Gastrocnemius medialis (tissue), 4 donors: ENCODE measurements around the gene IRF7. TPM values are rescaled to one million over a fixed set of nuclear protein-coding genes. Genes with fewer than 3 reads are reported as not detected.

Experiments used
- ATAC-seq, 2 donors: fragments of 150-250 bp; one replicate each; pipeline ENCODE4 v1.9.1; 2016
- DNase-seq, 2 donors: peaks; one replicate each; pipeline ENCODE4 v3.0.0-alpha.2; 2019
- H3K27ac ChIP-seq, 4 donors: fragments of 200-600 bp; sonication (generic); 1 replicate in 1 of 4; 2 replicates in 3 of 4; pipeline ENCODE4 v1.5.1; 2016 to 2018; ENCODE audit warnings: mild to moderate bottlenecking in 2 of 4, moderate library complexity in 1 of 4
- H3K27me3 ChIP-seq, 3 donors: fragments of 200-600 bp; sonication (generic) in 2 of 3; 1 replicate in 1 of 3; 2 replicates in 2 of 3; pipeline versions ENCODE4 v1.5.1 to v1.6.0; 2016 to 2019; ENCODE audit warnings: mild to moderate bottlenecking in 1 of 3, moderate library complexity in 1 of 3
- H3K36me3 ChIP-seq, 2 donors: fragments of 200-600 bp; sonication (generic) in 1 of 2; one replicate each; pipeline ENCODE4 v1.5.1; 2017 to 2018
- H3K4me1 ChIP-seq, 2 donors: fragments of 200-600 bp; sonication (generic) in 1 of 2; one replicate each; pipeline ENCODE4 v1.5.1; 2016 to 2017; ENCODE audit warnings: mild to moderate bottlenecking in 2 of 2
- H3K4me3 ChIP-seq, 4 donors: fragments of 200-600 bp; sonication (generic) in 3 of 4; 1 replicate in 1 of 4; 2 replicates in 3 of 4; pipeline ENCODE4 v1.5.1; 2016 to 2019; ENCODE audit warnings: mild to moderate bottlenecking in 2 of 4
- H3K9me3 ChIP-seq, 3 donors: fragments of 200-600 bp; sonication (generic) in 2 of 3; 1 replicate in 1 of 3; 2 replicates in 2 of 3; pipeline ENCODE4 v1.5.1; 2016 to 2019
- CTCF ChIP-seq, 5 experiments: fragments of 450-650 bp in 3 of 5; fragments of 200-600 bp in 2 of 5; sonication (generic) in 2 of 5; IDR thresholded peaks in 4 of 5; conservative IDR thresholded peaks in 1 of 5; 1 replicate in 4 of 5; 2 replicates in 1 of 5; pipeline ENCODE4 v1.5.1; 2016 to 2019; ENCODE audit warnings: antibody characterized with exemption in 5 of 5, mild to moderate bottlenecking in 3 of 5, moderate library complexity in 3 of 5
- POLR2A ChIP-seq, 2 donors: fragments of 450-650 bp; IDR thresholded peaks; one replicate each; pipeline ENCODE4 v1.6.1; 2017; ENCODE audit warnings: antibody characterized with exemption in 2 of 2, mild to moderate bottlenecking in 2 of 2, moderate library complexity in 2 of 2
- in situ Hi-C, 4 donors: fragments of 200-750 bp; cut with MboI; loops; one replicate each; pipeline versions ENCODE4 v1.15.0 to v1.8.0; 2017; ENCODE audit warnings: low sequenced_read_pairs in 4 of 4
- intact Hi-C: fragments of 100-400 bp; cut with DNase I; formaldehyde crosslinking; loops from one replicate; pipeline ENCODE4 v1.15.1; 2023; ENCODE audit warnings: low total_unique reads
- total RNA-seq, 4 donors: library from RNA; depleted of rRNA; stranded (reverse); fragments of >200 nt; gene quantifications; one replicate each; pipeline versions ENCODE4 v1.1.0 to v1.2.3, GENCODE V29; 2016

Gene IRF7
- total RNA-seq, 4 donors from 2014 or later: 15.5 to 37.1 (median 26.3) TPM

GRCh38 chr11:581752-582151 lies 34.0 kb downstream of the IRF7 start:
- in situ Hi-C loops: no loop called here
- intact Hi-C loops: no loop called here
- no peak for DNase-seq
- H3K27ac ChIP-seq: no peak overlapping the region
- no peak for ATAC-seq
- peaks cover 36 to 52% of the 10 kb centered on the region in 2 donors for H3K4me1 ChIP-seq
- H3K4me3 ChIP-seq: no peak overlapping the region
- TF ChIP-seq CTCF (IDR thresholded peaks at IDR 0.05 in 4 of 5, conservative IDR thresholded peaks at IDR 0.05 in 1 of 5) (no peak), POLR2A (IDR thresholded peaks at IDR 0.05) (no peak)
- no peaks in the 10 kb centered on the region for H3K27me3 ChIP-seq
- no peaks in the 10 kb centered on the region for H3K9me3 ChIP-seq
- H3K36me3 ChIP-seq: peaks cover 0 to 27% of the 10 kb centered on the region in 2 donors

- DNase-seq (no peak), ATAC-seq (no peak)
- Histone ChIP-seq H3K4me1 (peaks cover 36 to 52% of the 10 kb centered on the region in 2 donors), H3K27me3 (no peaks in the 10 kb centered on the region), H3K36me3 (peaks cover 0 to 24% of the 10 kb centered on the region in 2 donors), H3K4me3 (no peak overlapping the region), H3K9me3 (no peaks in the 10 kb centered on the region), H3K27ac (no peak overlapping the region)
- intact Hi-C loops (no loop called here), in situ Hi-C loops (no loop called here)
- TF ChIP-seq CTCF (IDR thresholded peaks at IDR 0.05 in 4 of 5, conservative IDR thresholded peaks at IDR 0.05 in 1 of 5): no peak
- TF ChIP-seq POLR2A (IDR thresholded peaks at IDR 0.05): no peak
Observed at GRCh38 chr11:581342-581741, 34.4 kb downstream of the IRF7 start.

- Histone ChIP-seq H3K4me3 (no peak overlapping the region), H3K36me3 (peaks cover 0 to 17% of the 10 kb centered on the region in 2 donors), H3K9me3 (no peaks in the 10 kb centered on the region), H3K27ac (no peak overlapping the region), H3K27me3 (no peaks in the 10 kb centered on the region), H3K4me1 (peaks cover 39 to 55% of the 10 kb centered on the region in 2 donors)
- ATAC-seq (no peak), DNase-seq (no peak)
- in situ Hi-C loops (no loop called here), intact Hi-C loops (no loop called here)
- TF ChIP-seq POLR2A (IDR thresholded peaks at IDR 0.05): no peak
- no peak for TF ChIP-seq CTCF (IDR thresholded peaks at IDR 0.05 in 4 of 5, conservative IDR thresholded peaks at IDR 0.05 in 1 of 5)
Observed at GRCh38 chr11:579830-580601, 35.7 kb downstream of the IRF7 start.

DNA sequence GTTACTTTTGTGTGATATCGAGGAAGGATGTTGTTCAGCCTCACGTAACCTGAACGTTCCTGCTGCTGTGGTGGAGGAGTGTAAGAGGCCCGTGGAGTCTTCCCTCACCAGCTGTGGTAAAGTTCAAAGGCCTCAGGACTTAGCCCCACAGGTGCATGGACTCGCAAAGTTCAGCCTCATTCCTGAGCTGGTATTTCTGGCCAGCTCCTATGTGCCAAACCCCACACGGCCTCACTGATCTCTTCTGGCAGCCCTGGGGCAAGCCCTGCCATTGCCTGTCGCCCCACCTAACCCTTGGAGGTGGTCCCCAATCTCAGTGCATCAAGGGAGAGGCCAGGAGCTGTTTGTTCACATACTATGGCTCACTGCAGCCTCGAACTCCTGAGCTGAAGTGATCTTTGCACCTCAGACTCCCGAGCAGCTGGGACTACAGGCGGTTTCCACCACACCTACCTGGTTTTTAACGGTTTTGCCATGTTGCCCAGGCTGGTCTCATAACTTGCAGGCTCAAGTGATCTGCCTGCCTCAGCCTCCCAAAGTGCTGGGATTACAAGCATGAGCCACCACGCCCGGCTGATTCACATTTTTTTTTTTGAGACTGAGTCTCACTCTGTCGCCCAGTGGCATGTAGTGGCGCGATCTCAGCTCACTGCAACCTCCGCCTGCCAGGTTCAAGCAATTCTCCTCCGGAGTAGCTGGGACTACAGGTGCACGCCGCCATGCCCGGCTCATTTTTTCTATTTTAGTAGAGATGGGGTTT lies 37.3 kb downstream of the IRF7 start:
- DNase-seq (no peak), ATAC-seq (no peak)
- in situ Hi-C loops (no loop called here), intact Hi-C loops (no loop called here)
- Histone ChIP-seq H3K36me3 (peaks cover 0 to 7% of the 10 kb centered on the region in 2 donors), H3K4me3 (peak overlapping the region; percentile 73 to 84 (median 76)), H3K4me1 (peaks cover 42 to 64% of the 10 kb centered on the region in 2 donors), H3K27ac (peak overlapping the region in 3 of 4 donors; percentile 94 to 99 (median 97)), H3K27me3 (no peaks in the 10 kb centered on the region), H3K9me3 (no peaks in the 10 kb centered on the region)
- TF ChIP-seq CTCF (IDR thresholded peaks at IDR 0.05 in 4 of 5, conservative IDR thresholded peaks at IDR 0.05 in 1 of 5) (no peak), POLR2A (IDR thresholded peaks at IDR 0.05) (no peak)
